HepG2 (cell line): ENCODE results near the gene LUC7L. TPM values are rescaled to one million over a fixed set of nuclear protein-coding genes. Genes with fewer than 3 reads are reported as not detected.

Source experiments
- AKAP8 ChIP-seq: sonication (generic); formaldehyde crosslinking; IDR thresholded peaks from 2 replicates; pipeline ENCODE4 v1.5.1; 2020; ENCODE audit warnings: mild to moderate bottlenecking, missing genetic modification reagents
- CERS6 ChIP-seq: sonication (generic); formaldehyde crosslinking; IDR thresholded peaks from 2 replicates; pipeline ENCODE4 v1.5.0; 2020; ENCODE audit warnings: missing genetic modification reagents
- SIN3A ChIP-seq: IDR thresholded peaks from 2 replicates; pipeline ENCODE4 v1.6.1; 2011; ENCODE audit warnings: low read depth, mild to moderate bottlenecking, control low read depth, low read length, borderline replicate concordance
- SOX6 ChIP-seq, 2 experiments: fragments of 450-650 bp in 1 of 2; sonication (generic) in 1 of 2; formaldehyde crosslinking in 1 of 2; IDR thresholded peaks; 2 replicates each; pipeline versions ENCODE4 v1.4.0 to v1.6.1; 2017 to 2020; ENCODE audit warnings: antibody characterized with exemption in 1 of 2, mild to moderate bottlenecking in 1 of 2, missing genetic modification reagents in 1 of 2
- TERF1 ChIP-seq: sonication (generic); formaldehyde crosslinking; IDR thresholded peaks from 2 replicates; pipeline ENCODE4 v1.8.0; 2022; ENCODE audit warnings: mild to moderate bottlenecking, missing genetic modification reagents, moderate library complexity
- ZBTB3 ChIP-seq: sonication (generic); formaldehyde crosslinking; IDR thresholded peaks from 2 replicates; pipeline ENCODE4 v1.4.0; 2020; ENCODE audit warnings: low read depth, mild to moderate bottlenecking, moderate library complexity, missing genetic modification reagents, borderline replicate concordance
- ZKSCAN8 ChIP-seq: IDR thresholded peaks from 2 replicates; pipeline ENCODE4 v1.6.1; 2016; ENCODE audit warnings: borderline replicate concordance, missing genetic modification reagents, missing compliant biosample characterization
- ZNF563 ChIP-seq: sonication (generic); formaldehyde crosslinking; IDR thresholded peaks from 2 replicates; pipeline ENCODE4 v1.8.0; 2022; ENCODE audit warnings: mild to moderate bottlenecking, moderate library complexity, missing genetic modification reagents
- polyA plus RNA-seq, 8 experiments: library from polyadenylated mRNA; depleted of rRNA in 3 of 8; stranded (reverse) in 7 of 8; unstranded in 1 of 8; fragments of >200 nt; fragmentation: Illumina TruSeq in 4 of 8; extraction: Trizol in 4 of 8; gene quantifications; 2 replicates each; pipeline versions ENCODE4 v1.2.1 to v1.2.3, GENCODE V29; 2011 to 2016; ENCODE audit warnings: low read depth in 4 of 8, missing spikeins in 1 of 8, mixed read lengths in 1 of 8; ENCODE audit not compliant: insufficient read depth in 1 of 8
- total RNA-seq, 5 experiments: library from RNA; depleted of rRNA; stranded (reverse); fragments of >200 nt; fragmentation: Illumina TruSeq; extraction: Trizol; gene quantifications; 2 replicates each; pipeline ENCODE4 v1.2.3, GENCODE V29; 2016; ENCODE audit warnings: low read depth in 1 of 5
- TF ChIP-seq, protein P1 (sequence below): sonication (generic); formaldehyde crosslinking; IDR thresholded peaks from 2 replicates; pipeline ENCODE4 v1.4.0; 2020; ENCODE audit warnings: missing genetic modification reagents; ENCODE audit errors: not compliant biosample characterization
- TF ChIP-seq, protein P2 (sequence below): sonication (generic); formaldehyde crosslinking; IDR thresholded peaks from 2 replicates; pipeline ENCODE4 v1.4.0; 2020; ENCODE audit warnings: missing genetic modification reagents
- TF ChIP-seq, protein P3 (sequence below): sonication (generic); formaldehyde crosslinking; IDR thresholded peaks from 2 replicates; pipeline ENCODE4 v1.4.0; 2020; ENCODE audit warnings: missing genetic modification reagents, borderline replicate concordance

The LUC7L gene
- total and polyA plus RNA-seq, 2 of the 13 experiments (the other 11 are each of a cell fraction or from before 2014, with no cell fraction given) = 48.7 to 56.9 TPM

DNA sequence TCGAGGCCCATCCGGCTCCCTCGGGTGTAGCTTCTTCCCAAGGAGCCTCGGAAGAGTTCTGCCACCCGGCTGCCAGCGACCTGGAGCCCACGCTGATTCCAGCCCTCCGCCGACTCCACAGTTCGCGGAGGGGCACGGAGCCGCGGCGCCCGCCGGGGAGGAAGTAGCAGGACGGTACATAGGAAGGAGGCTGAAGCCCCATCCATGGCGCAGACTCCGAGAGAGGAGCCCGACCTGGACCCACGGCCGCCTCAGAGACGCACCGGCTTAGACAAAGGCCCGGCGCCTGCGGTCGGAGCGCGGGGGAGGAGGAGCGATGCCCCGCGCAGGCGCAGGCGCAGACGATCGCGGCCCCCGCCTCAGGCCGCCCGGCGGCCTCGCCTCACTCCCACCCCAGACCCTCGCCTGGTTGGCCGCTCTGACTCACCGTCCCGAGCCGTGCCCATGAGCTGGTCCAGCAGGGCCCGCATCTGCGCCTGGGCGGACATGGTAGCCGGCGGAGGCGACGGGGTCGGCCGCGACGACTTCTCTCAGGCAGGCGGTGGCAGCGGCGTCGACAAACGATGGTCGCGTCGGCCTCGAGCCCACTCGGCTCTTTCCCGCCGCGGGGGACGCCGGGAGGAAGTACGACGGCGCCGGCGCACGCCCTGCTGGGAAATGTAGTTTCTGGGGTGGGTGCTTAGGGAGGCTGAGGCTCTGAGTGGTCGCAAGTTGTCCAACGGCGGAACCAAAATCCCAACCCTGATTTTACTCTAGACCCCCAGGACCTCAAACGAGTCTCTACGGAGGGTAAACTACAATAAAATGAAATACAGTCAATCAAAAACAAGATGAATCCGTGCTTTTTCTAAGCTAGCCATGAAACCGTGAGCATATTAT is at the start of gene LUC7L (continued):
- no peak for TF ChIP-seq CERS6 (CRISPR knock-in tag)
- TF ChIP-seq ZBTB3 (CRISPR knock-in tag) = 0 out of 2 replicates have a peak, but pooled peaks have one; percentile 39
- TF ChIP-seq, protein P1, sequence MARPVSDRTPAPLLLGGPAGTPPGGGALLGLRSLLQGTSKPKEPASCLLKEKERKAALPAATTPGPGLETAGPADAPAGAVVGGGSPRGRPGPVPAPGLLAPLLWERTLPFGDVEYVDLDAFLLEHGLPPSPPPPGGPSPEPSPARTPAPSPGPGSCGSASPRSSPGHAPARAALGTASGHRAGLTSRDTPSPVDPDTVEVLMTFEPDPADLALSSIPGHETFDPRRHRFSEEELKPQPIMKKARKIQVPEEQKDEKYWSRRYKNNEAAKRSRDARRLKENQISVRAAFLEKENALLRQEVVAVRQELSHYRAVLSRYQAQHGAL = peak; percentile 88
- peak; percentile 87; the same call in 1 of the 2 replicates for TF ChIP-seq AKAP8 (CRISPR knock-in tag)
- TF ChIP-seq SOX6 (IDR thresholded peaks at IDR 0.05) = no peak
- TF ChIP-seq SOX6 (CRISPR knock-in tag; IDR thresholded peaks at IDR 0.05) = peak; percentile 81
- TF ChIP-seq ZKSCAN8 = peak; percentile 67; the same call in 1 of the 2 replicates
- 0 out of 2 replicates have a peak, but pooled peaks have one; percentile 25 for TF ChIP-seq SIN3A
- TF ChIP-seq, protein P2, sequence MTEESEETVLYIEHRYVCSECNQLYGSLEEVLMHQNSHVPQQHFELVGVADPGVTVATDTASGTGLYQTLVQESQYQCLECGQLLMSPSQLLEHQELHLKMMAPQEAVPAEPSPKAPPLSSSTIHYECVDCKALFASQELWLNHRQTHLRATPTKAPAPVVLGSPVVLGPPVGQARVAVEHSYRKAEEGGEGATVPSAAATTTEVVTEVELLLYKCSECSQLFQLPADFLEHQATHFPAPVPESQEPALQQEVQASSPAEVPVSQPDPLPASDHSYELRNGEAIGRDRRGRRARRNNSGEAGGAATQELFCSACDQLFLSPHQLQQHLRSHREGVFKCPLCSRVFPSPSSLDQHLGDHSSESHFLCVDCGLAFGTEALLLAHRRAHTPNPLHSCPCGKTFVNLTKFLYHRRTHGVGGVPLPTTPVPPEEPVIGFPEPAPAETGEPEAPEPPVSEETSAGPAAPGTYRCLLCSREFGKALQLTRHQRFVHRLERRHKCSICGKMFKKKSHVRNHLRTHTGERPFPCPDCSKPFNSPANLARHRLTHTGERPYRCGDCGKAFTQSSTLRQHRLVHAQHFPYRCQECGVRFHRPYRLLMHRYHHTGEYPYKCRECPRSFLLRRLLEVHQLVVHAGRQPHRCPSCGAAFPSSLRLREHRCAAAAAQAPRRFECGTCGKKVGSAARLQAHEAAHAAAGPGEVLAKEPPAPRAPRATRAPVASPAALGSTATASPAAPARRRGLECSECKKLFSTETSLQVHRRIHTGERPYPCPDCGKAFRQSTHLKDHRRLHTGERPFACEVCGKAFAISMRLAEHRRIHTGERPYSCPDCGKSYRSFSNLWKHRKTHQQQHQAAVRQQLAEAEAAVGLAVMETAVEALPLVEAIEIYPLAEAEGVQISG (CRISPR knock-in tag) = peak; percentile 96
- TF ChIP-seq, protein P3, sequence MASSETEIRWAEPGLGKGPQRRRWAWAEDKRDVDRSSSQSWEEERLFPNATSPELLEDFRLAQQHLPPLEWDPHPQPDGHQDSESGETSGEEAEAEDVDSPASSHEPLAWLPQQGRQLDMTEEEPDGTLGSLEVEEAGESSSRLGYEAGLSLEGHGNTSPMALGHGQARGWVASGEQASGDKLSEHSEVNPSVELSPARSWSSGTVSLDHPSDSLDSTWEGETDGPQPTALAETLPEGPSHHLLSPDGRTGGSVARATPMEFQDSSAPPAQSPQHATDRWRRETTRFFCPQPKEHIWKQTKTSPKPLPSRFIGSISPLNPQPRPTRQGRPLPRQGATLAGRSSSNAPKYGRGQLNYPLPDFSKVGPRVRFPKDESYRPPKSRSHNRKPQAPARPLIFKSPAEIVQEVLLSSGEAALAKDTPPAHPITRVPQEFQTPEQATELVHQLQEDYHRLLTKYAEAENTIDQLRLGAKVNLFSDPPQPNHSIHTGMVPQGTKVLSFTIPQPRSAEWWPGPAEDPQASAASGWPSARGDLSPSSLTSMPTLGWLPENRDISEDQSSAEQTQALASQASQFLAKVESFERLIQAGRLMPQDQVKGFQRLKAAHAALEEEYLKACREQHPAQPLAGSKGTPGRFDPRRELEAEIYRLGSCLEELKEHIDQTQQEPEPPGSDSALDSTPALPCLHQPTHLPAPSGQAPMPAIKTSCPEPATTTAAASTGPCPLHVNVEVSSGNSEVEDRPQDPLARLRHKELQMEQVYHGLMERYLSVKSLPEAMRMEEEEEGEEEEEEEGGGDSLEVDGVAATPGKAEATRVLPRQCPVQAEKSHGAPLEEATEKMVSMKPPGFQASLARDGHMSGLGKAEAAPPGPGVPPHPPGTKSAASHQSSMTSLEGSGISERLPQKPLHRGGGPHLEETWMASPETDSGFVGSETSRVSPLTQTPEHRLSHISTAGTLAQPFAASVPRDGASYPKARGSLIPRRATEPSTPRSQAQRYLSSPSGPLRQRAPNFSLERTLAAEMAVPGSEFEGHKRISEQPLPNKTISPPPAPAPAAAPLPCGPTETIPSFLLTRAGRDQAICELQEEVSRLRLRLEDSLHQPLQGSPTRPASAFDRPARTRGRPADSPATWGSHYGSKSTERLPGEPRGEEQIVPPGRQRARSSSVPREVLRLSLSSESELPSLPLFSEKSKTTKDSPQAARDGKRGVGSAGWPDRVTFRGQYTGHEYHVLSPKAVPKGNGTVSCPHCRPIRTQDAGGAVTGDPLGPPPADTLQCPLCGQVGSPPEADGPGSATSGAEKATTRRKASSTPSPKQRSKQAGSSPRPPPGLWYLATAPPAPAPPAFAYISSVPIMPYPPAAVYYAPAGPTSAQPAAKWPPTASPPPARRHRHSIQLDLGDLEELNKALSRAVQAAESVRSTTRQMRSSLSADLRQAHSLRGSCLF (CRISPR knock-in tag) = no peak
- peak; percentile 98 for TF ChIP-seq ZNF563
- peak; percentile 75; the same call in 1 of the 2 replicates for TF ChIP-seq TERF1
